BJ (cell line): ENCODE measurements around the gene STK40. TPM values are rescaled to one million over a fixed set of nuclear protein-coding genes. Genes with fewer than 3 reads are reported as not detected.

Experiments
- CTCF ChIA-PET: fragments of 350-600 bp; formaldehyde crosslinking; extraction: SDS; loops from one replicate; lab custom pipeline; 2021; ENCODE audit warnings: antibody characterized with exemption, inconsistent platforms; lab: Yijun Ruan, JAX
- POLR2A ChIA-PET: fragments of 300-600 bp; sonication (Branson Sonifier 250); formaldehyde crosslinking; extraction: SDS; loops from one replicate; lab custom pipeline; 2021; ENCODE audit warnings: antibody characterized with exemption; lab: Charles Lee
- DNase-seq: peaks from one replicate; pipeline ENCODE4 v3.0.0-alpha.2; 2011; ENCODE audit warnings: low read depth
- H3K27me3 ChIP-seq: 2 replicates; pipeline ENCODE4 v1.6.0; 2011; ENCODE audit warnings: low read length; ENCODE audit not compliant: control insufficient read depth, insufficient read depth
- H3K36me3 ChIP-seq: 2 replicates; pipeline ENCODE4 v1.5.1; 2011; ENCODE audit warnings: low read length; ENCODE audit not compliant: control insufficient read depth, insufficient read depth
- H3K4me3 ChIP-seq: 2 replicates; pipeline ENCODE4 v1.5.1; 2011; ENCODE audit warnings: low read depth, mild to moderate bottlenecking, control low read depth, low read length
- polyA plus RNA-seq: library from polyadenylated mRNA; depleted of rRNA; stranded (reverse); fragments of >200 nt; gene quantifications from 2 replicates; pipeline ENCODE4 v1.2.3, GENCODE V29; 2011
- TF ChIP-seq, protein P1 (sequence below): IDR thresholded peaks from 2 replicates; pipeline ENCODE4 v1.5.1; 2011; ENCODE audit warnings: low read depth, mild to moderate bottlenecking, control low read depth, inconsistent platforms, low read length, moderate library complexity; ENCODE audit not compliant: insufficient read depth

Gene STK40
- polyA plus RNA-seq, 1 experiment = 29.5 TPM

DNA sequence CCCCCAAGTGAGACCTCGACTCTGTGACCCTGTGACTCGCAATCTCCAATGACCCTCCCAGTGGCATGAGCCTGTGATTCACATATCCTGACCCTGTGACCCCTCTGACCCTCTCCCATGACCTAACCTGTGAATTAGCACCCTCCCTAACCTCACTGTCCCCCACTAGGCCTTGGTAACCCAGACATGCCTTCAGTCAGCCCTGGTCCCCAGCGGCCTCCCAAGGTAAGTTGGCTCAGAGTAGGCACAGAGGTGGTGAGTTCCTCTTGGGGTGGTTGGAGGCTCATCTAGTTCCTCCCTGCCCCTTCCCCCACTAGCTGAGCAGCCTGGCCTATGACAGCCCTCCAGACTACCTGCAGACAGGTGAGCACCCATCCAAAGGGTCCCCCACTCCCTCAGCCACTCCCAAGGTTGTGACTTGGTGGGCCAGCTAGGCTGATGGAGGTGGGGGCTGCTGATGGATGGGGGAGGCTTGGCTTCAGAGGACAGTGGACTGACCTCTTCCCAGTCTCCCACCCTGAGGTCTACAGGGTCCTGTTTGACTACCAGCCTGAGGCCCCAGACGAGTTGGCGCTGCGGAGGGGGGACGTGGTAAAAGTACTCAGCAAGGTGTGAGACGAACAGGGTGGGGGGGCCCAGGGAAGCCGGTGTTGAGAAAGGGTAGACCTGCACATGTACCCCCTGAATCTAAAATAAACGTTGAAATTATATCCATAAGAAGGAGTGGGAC lies 78.0 kb downstream of the STK40 start:
- H3K27me3 ChIP-seq = no peaks in the 10 kb centered on the region
- DNase-seq = no peak
- H3K4me3 ChIP-seq = peak overlapping the region; percentile 68
- TF ChIP-seq, protein P1, sequence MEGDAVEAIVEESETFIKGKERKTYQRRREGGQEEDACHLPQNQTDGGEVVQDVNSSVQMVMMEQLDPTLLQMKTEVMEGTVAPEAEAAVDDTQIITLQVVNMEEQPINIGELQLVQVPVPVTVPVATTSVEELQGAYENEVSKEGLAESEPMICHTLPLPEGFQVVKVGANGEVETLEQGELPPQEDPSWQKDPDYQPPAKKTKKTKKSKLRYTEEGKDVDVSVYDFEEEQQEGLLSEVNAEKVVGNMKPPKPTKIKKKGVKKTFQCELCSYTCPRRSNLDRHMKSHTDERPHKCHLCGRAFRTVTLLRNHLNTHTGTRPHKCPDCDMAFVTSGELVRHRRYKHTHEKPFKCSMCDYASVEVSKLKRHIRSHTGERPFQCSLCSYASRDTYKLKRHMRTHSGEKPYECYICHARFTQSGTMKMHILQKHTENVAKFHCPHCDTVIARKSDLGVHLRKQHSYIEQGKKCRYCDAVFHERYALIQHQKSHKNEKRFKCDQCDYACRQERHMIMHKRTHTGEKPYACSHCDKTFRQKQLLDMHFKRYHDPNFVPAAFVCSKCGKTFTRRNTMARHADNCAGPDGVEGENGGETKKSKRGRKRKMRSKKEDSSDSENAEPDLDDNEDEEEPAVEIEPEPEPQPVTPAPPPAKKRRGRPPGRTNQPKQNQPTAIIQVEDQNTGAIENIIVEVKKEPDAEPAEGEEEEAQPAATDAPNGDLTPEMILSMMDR = no peak
- POLR2A ChIA-PET = interaction anchor here (0.5 to 0.6 kb wide), 2 partner anchors 59 to 1689 kb away, joined by 3 to 4 read pairs; no protein-coding TSS in a partner anchor
- CTCF ChIA-PET = interaction anchor here (0.6 to 1.7 kb wide), 9 partner anchors 12 to 208 kb away, joined by 3 to 7 read pairs (median 4); no protein-coding TSS in a partner anchor
- H3K36me3 ChIP-seq = peaks cover 8% of the 10 kb centered on the region

DNA sequence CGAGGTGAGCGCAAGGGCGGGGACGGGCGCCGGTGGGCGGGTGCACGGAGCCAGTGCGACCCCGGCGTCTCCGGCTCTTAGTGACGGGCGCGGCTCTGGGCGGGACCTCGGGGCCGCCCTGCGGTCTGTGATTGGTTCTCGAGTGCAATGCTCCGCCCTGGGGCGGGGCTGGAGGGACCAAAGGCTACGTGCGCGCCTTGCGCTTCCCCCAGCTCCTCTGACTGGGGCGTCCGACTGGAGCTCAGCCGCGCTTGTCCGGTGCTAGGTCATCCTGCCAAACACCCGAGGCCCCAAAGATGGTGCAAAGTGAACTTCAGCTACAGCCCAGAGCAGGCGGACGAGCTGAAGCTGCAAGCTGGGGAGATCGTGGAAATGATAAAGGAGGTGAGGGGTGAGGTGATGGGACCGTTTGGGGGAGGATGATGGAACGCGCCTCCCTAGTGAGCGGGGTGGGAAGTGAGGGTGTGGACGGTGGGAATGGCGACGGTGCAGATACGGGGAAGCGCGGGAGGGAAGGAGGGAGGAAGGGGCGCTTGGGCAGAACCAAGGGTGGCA lies 78.7 kb downstream of the STK40 start:
- TF ChIP-seq, protein P1 = no peak

DNA sequence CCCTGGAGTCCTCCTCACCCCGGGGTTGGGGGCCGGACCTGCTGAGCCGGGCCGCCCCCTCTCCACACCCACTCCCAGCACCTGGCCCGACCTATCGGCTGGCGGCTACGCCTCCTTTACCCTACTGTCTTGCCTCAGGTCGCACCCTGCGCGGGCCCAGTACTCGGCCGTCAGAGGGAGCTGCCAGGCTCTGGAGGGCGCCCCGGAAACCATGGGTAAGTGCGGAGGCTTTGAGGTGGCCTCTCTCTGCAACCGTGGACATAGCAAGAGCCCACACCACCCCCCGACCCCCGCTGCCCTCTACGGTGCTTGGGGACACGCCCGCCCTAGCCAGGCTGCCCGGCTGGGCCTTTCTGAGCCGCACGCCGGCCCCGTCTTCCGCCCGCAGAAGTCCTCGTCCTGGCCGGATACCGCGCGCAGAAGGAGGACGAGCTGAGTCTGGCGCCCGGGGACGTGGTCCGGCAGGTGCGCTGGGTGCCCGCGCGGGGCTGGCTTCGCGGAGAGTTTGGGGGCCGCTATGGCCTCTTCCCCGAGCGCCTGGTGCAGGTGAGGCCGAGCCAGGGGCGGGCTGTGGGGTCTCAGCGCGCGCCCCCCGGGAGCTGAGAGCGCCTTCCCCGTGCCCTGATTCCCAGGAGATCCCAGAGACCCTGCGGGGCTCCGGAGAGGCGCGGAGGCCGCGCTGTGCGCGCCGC lies 79.4 kb downstream of the STK40 start, which contains the start of gene SH3D21:
TSS of gene SH3D21 (plus strand) at position 159 of the 692 bp plus-strand sequence. CDS start at position 212, 53 bp downstream.
- TF ChIP-seq, protein P1 = peak; percentile 28; the same call in 1 of the 2 replicates
- no peak for DNase-seq
- H3K36me3 ChIP-seq = peaks cover 18% of the 10 kb centered on the region
- peak within 1 kb of the TSS; percentile 68 for H3K4me3 ChIP-seq
- H3K27me3 ChIP-seq = no peaks in the 10 kb centered on the region
- ChIA-PET CTCF (interaction anchor here (1.1 to 1.8 kb wide), 8 partner anchors 15 to 157 kb away, joined by 3 to 7 read pairs (median 3); no protein-coding TSS in a partner anchor), POLR2A (no interaction called here)

More for the DNA sequence above, 78.7 kb downstream of the STK40 start:
- Histone ChIP-seq H3K36me3 (peaks cover 14% of the 10 kb centered on the region), H3K27me3 (no peaks in the 10 kb centered on the region), H3K4me3 (peak overlapping the region; percentile 68)
- peak; percentile 69 for DNase-seq
- POLR2A ChIA-PET = interaction anchor here (0.5 to 0.6 kb wide), 2 partner anchors 59 to 1690 kb away, joined by 3 to 4 read pairs; no protein-coding TSS in a partner anchor
- CTCF ChIA-PET = interaction anchor here (0.6 to 1.8 kb wide), 9 partner anchors 13 to 157 kb away, joined by 3 to 7 read pairs (median 3); no protein-coding TSS in a partner anchor

DNA sequence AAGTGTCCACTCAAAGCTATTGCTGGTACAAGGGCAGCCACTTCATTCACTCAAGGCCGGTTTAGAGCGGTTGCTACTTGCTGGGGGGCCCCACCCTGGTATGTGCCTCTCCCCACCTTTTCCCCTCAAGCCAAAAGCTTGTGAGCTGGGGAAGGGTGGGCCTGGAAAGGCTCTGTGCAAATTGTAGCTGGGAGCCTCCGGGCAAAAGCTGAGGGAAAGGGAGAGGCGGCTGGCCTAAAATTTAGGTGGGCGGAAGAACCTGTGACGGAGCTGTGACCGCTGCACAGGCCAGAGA lies 79.9 kb downstream of the STK40 start:
- TF ChIP-seq, protein P1 = no peak
- H3K4me3 ChIP-seq = no peak overlapping the region
- H3K36me3 ChIP-seq = peaks cover 21% of the 10 kb centered on the region
- no peaks in the 10 kb centered on the region for H3K27me3 ChIP-seq
- POLR2A ChIA-PET = no interaction called here
- CTCF ChIA-PET = interaction anchor here (1.3 to 1.8 kb wide), 3 partner anchors 21 to 81 kb away, joined by 3 read pairs; no protein-coding TSS in a partner anchor
- no peak for DNase-seq
